Measurements from ENCODE around the gene LTBP2.

Gene LTBP2

GRCh38 chr14:74615735-74616134, 3.7 kb upstream of the LTBP2 start:
- Histone ChIP-seq H3K4me1 (ENCODE audit: low read length) (no peaks in the 10 kb centered on the region), H3K27ac (ENCODE audit: low read length) (no peak overlapping the region), H3K4me2 (ENCODE audit: low read depth, low read length) (no peak overlapping the region), H4K20me1 (ENCODE audit: insufficient read depth, low read length) (no peaks in the 10 kb centered on the region), H2AFZ (ENCODE audit: low read length) (no peak overlapping the region), H3K36me3 (replicated peaks; ENCODE audit: insufficient read depth, low read length) (no peaks in the 10 kb centered on the region), H3F3A (ENCODE audit: insufficient read depth, low read length) (no peaks in the 10 kb centered on the region), H3K27me3 (replicated peaks; ENCODE audit: insufficient read depth, low read length) (0 out of 2 replicates have a peak, but pooled peaks cover 5% of the 10 kb centered on the region), H3K4me3 (ENCODE audit: low read length) (no peak overlapping the region), H3K79me2 (ENCODE audit: low read length) (no peaks in the 10 kb centered on the region), H3K9me2 (replicated peaks; ENCODE audit: insufficient read depth, low read length) (no peaks in the 10 kb centered on the region), H3K9ac (ENCODE audit: low read length) (no peak overlapping the region), H3K9me3 (replicated peaks; ENCODE audit: insufficient read depth, low read length) (no peaks in the 10 kb centered on the region)
- TF ChIP-seq, protein P1, sequence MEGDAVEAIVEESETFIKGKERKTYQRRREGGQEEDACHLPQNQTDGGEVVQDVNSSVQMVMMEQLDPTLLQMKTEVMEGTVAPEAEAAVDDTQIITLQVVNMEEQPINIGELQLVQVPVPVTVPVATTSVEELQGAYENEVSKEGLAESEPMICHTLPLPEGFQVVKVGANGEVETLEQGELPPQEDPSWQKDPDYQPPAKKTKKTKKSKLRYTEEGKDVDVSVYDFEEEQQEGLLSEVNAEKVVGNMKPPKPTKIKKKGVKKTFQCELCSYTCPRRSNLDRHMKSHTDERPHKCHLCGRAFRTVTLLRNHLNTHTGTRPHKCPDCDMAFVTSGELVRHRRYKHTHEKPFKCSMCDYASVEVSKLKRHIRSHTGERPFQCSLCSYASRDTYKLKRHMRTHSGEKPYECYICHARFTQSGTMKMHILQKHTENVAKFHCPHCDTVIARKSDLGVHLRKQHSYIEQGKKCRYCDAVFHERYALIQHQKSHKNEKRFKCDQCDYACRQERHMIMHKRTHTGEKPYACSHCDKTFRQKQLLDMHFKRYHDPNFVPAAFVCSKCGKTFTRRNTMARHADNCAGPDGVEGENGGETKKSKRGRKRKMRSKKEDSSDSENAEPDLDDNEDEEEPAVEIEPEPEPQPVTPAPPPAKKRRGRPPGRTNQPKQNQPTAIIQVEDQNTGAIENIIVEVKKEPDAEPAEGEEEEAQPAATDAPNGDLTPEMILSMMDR (IDR thresholded peaks at IDR 0.05; ENCODE audit: low read length) = no peak
- TF ChIP-seq EZH2phosphoT487 (IDR thresholded peaks at IDR 0.05; ENCODE audit: low read length) (no peak), EZH2 (optimal IDR thresholded peaks at IDR 0.05; ENCODE audit: low read depth, low read length) (no peak)
- no peak for DNase-seq

DNA sequence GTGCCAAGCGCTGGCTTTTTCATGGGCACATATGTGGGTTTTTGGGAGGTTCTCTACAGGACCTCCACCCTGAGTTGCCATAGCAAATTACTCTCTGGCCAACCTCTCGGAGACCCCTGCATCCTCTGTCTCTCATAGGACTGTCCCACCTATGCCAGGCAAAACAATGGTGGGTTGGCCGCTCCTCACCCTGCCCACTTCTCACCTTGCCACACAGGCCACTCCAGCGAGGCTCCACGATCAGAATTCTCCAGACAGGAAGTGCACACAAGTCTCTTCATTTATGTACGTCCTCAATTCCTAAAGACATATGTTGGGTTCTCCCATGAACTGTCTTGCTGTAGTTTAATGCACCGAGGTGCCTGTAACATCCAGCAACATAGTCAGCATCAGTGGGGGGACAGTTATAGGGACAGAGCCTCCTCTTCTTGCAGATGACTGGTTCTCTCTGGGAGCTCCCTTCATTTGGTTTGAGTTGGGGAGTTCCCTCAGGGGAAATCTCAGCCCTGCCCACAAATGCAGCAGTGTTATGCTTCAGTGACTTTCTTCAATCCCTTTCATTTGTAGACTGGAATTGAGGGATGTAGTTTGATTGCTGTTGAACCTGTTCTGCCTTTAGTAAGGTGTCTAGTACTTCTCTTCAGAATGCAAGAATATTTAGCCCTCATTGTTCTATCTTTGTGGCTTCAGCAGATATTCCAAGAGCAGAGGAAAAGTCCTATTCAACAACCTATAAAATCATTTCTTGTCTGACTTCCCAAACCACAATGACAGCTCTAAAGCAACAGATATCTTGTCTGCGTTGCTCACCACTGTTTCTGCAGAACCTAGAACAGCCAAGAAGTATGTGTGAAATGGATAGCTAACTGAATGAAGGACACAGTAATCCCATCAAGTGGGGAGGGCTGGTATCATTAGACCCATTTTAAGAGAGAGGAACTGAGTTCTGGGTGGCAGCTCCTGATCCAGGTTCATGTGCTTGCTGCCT, 2.8 kb upstream of the LTBP2 start:
- H3K4me3 ChIP-seq (ENCODE audit: low read length) = no peak overlapping the region
- no peaks in the 10 kb centered on the region for H3F3A ChIP-seq (ENCODE audit: insufficient read depth, low read length)

DNA sequence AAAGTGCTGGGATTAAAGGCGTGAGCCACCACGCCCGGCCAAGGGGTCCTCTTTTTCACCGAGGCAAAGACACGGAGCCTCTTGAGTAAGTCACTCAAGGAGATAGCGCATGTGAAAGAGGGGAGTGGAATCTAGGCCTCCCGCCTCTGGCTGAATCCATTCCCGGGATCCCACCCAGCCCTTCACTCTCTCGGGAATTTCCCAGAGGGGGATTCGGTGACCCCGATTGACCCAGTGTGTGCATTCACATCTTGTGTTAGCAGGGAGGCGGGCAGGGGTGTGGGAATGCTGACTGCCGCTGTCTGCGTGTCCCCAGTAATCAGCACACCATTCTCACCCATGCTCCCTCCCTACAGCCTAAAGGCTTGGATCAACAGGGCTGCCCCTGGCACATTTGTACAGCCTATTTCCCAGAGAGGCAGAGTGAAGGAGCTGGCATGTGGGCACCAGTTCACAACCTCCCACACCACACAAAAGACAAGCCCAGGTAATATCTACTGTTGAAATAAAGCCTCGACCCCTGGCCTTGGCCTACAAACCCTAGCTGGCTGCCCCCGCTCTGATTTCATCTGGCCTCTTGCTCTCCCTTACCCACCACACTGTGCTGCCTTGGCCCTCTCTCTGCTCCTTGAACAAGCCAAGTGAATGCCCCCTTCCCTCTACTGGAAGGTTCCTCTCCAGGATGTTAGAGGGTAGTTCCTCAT, 1.3 kb upstream of the LTBP2 start:
- no peaks in the 10 kb centered on the region for H3K4me1 ChIP-seq (ENCODE audit: low read length)
- H3K27me3 ChIP-seq (replicated peaks; ENCODE audit: insufficient read depth, low read length) = 0 out of 2 replicates have a peak, but pooled peaks cover 5% of the 10 kb centered on the region
- H3K4me3 ChIP-seq (ENCODE audit: low read length) = no peak overlapping the region
- TF ChIP-seq, protein P1 (IDR thresholded peaks at IDR 0.05; ENCODE audit: low read length) = no peak
- TF ChIP-seq EZH2phosphoT487 (IDR thresholded peaks at IDR 0.05; ENCODE audit: low read length) (no peak), EZH2 (optimal IDR thresholded peaks at IDR 0.05; ENCODE audit: low read depth, low read length) (no peak)
- H3K27ac ChIP-seq (ENCODE audit: low read length) = no peak overlapping the region
- no peak for DNase-seq
- H3K4me2 ChIP-seq (ENCODE audit: low read depth, low read length) = no peak overlapping the region
- H3K36me3 ChIP-seq (replicated peaks; ENCODE audit: insufficient read depth, low read length) = no peaks in the 10 kb centered on the region
- H3K9me3 ChIP-seq (replicated peaks; ENCODE audit: insufficient read depth, low read length) = no peaks in the 10 kb centered on the region
- no peaks in the 10 kb centered on the region for H3K79me2 ChIP-seq (ENCODE audit: low read length)
- no peaks in the 10 kb centered on the region for H3K9me2 ChIP-seq (replicated peaks; ENCODE audit: insufficient read depth, low read length)
- H3K9ac ChIP-seq (ENCODE audit: low read length) = no peak overlapping the region
- no peaks in the 10 kb centered on the region for H4K20me1 ChIP-seq (ENCODE audit: insufficient read depth, low read length)
- no peaks in the 10 kb centered on the region for H3F3A ChIP-seq (ENCODE audit: insufficient read depth, low read length)
- H2AFZ ChIP-seq (ENCODE audit: low read length) = no peak overlapping the region

More for the DNA sequence above, 2.8 kb upstream of the LTBP2 start:
- DNase-seq = no peak
- H4K20me1 ChIP-seq (ENCODE audit: insufficient read depth, low read length) = no peaks in the 10 kb centered on the region
- TF ChIP-seq EZH2phosphoT487 (IDR thresholded peaks at IDR 0.05; ENCODE audit: low read length) = no peak
- TF ChIP-seq, protein P1 (IDR thresholded peaks at IDR 0.05; ENCODE audit: low read length) = no peak
- TF ChIP-seq EZH2 (optimal IDR thresholded peaks at IDR 0.05; ENCODE audit: low read depth, low read length) = no peak
- no peak overlapping the region for H2AFZ ChIP-seq (ENCODE audit: low read length)
- H3K36me3 ChIP-seq (replicated peaks; ENCODE audit: insufficient read depth, low read length) = no peaks in the 10 kb centered on the region
- H3K9me2 ChIP-seq (replicated peaks; ENCODE audit: insufficient read depth, low read length) = no peaks in the 10 kb centered on the region
- H3K9ac ChIP-seq (ENCODE audit: low read length) = no peak overlapping the region
- H3K4me2 ChIP-seq (ENCODE audit: low read depth, low read length) = no peak overlapping the region
- 0 out of 2 replicates have a peak, but pooled peaks cover 5% of the 10 kb centered on the region for H3K27me3 ChIP-seq (replicated peaks; ENCODE audit: insufficient read depth, low read length)
- H3K27ac ChIP-seq (ENCODE audit: low read length) = no peak overlapping the region
- H3K79me2 ChIP-seq (ENCODE audit: low read length) = no peaks in the 10 kb centered on the region
- no peaks in the 10 kb centered on the region for H3K4me1 ChIP-seq (ENCODE audit: low read length)
- no peaks in the 10 kb centered on the region for H3K9me3 ChIP-seq (replicated peaks; ENCODE audit: insufficient read depth, low read length)

All from MM.1S (cell line).